Measurements from ENCODE around the gene CSF2.

The CSF2 gene

GRCh38 chr5:132069994-132070393 is 3.6 kb upstream of the CSF2 start:
- no peak for DNase-seq (ENCODE audit: low read depth)

DNA sequence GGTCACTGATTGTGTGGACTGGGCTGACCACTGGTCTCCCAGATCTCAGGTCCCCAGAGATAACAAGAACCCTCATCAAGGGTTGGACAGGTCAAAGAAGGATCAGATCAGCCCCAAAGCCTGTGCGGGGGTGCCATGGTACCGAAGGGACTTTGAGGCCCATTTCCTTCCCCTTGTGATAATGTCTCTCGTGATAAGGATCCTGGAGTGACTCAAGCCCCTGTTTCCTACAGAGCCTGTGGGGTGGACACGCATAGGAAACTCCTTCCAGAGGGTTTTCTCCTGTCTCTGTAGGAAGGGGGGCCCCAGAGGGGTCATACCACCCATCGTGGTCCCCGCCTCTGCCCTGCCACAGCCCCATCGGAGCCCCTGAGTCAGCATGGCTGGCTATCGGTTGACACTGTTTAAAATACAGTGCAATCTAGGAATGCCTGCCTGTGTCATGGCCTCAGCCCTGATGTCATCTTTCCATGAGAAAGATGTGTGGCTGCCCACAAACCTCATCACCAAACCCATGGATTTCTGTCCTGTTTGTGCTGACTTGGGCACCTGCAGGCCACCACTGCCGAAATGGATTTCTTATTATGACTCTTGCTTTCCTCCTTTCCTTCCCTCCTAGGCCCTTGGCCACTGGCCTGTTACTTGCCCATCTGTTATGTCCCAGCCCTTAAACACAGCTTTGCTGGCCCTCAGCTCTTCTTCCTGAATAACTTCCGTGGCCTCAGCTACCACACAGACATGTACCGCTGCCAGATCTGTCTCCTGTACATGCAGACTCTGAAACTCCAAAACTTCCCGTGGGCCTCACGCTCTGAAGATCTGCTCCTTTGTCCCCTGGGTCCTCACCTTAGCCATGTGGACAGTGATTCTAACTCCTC is 2.9 kb upstream of the CSF2 start:
- DNase-seq (ENCODE audit: low read depth): peak; percentile 33

GRCh38 chr5:132071338-132071707 is 2.3 kb upstream of the CSF2 start:
- DNase-seq (ENCODE audit: low read depth): no peak

DNA sequence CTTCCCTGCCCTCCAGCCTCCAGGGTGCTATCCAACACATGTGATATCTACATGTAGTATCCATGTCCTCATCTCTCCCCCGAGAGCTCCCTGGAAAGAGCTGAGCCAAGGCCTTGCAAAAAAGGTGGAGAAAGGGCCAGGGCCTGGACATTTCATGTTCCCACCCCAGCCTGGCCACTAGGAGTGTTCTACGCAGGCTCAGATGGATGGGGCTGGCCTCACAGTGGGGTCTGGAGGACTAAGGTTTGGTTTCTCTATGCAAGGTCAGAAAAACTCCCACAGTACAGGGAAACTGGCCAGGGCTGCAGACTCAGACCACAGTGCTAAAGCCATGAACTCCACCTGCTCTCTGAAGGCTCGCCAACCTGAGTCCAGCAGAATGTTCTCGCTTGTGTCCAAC is 1.5 kb upstream of the CSF2 start:
- no peak for DNase-seq (ENCODE audit: low read depth)

GRCh38 chr5:132072528-132072927 is 1.1 kb upstream of the CSF2 start:
- no peak for DNase-seq (ENCODE audit: low read depth)

DNA sequence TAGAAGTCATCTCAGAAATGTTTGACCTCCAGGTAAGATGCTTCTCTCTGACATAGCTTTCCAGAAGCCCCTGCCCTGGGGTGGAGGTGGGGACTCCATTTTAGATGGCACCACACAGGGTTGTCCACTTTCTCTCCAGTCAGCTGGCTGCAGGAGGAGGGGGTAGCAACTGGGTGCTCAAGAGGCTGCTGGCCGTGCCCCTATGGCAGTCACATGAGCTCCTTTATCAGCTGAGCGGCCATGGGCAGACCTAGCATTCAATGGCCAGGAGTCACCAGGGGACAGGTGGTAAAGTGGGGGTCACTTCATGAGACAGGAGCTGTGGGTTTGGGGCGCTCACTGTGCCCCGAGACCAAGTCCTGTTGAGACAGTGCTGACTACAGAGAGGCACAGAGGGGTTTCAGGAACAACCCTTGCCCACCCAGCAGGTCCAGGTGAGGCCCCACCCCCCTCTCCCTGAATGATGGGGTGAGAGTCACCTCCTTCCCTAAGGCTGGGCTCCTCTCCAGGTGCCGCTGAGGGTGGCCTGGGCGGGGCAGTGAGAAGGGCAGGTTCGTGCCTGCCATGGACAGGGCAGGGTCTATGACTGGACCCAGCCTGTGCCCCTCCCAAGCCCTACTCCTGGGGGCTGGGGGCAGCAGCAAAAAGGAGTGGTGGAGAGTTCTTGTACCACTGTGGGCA is 642 bp downstream of the CSF2 start:
- DNase-seq (ENCODE audit: low read depth): no peak

DNA sequence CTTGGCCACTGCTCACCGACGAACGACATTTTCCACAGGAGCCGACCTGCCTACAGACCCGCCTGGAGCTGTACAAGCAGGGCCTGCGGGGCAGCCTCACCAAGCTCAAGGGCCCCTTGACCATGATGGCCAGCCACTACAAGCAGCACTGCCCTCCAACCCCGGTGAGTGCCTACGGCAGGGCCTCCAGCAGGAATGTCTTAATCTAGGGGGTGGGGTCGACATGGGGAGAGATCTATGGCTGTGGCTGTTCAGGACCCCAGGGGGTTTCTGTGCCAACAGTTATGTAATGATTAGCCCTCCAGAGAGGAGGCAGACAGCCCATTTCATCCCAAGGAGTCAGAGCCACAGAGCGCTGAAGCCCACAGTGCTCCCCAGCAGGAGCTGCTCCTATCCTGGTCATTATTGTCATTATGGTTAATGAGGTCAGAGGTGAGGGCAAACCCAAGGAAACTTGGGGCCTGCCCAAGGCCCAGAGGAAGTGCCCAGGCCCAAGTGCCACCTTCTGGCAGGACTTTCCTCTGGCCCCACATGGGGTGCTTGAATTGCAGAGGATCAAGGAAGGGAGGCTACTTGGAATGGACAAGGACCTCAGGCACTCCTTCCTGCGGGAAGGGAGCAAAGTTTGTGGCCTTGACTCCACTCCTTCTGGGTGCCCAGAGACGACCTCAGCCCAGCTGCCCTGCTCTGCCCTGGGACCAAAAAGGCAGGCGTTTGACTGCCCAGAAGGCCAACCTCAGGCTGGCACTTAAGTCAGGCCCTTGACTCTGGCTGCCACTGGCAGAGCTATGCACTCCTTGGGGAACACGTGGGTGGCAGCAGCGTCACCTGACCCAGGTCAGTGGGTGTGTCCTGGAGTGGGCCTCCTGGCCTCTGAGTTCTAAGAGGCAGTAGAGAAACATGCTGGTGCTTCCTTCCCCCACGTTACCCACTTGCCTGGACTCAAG is 1.5 kb downstream of the CSF2 start:
- DNase-seq (ENCODE audit: low read depth): no peak

- DNase-seq (ENCODE audit: low read depth): no peak
Observed at GRCh38 chr5:132075719-132076077, 2.1 kb downstream of the CSF2 start.

GRCh38 chr5:132076202-132076830 is 2.7 kb downstream of the CSF2 start:
- no peak for DNase-seq (ENCODE audit: low read depth)

- no peak for DNase-seq (ENCODE audit: low read depth)
Observed at GRCh38 chr5:132076983-132077382, 3.4 kb downstream of the CSF2 start.

DNA sequence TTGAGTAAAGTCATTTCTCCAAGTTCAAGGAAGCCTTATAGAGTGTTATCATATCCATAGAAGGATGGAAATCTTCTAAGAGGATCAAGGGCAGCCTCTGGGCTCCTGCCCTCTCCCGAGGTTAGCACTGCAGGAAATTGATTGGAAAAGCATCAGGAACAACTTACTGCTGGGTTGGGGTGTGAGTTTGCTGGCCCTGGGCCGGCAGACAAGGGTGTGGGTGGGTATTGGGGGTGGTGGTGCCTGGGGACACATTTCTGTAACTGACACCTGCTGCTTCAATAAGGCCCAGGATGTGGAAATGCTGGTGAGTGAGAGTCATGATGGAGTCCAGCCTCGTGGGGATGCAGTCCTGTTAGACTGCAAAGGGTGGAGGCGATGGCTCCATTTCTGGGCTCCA is 5.5 kb downstream of the CSF2 start:
- no peak for DNase-seq (ENCODE audit: low read depth)

GRCh38 chr5:132079619-132080018 is 6.0 kb downstream of the CSF2 start:
- no peak for DNase-seq (ENCODE audit: low read depth)

DNA sequence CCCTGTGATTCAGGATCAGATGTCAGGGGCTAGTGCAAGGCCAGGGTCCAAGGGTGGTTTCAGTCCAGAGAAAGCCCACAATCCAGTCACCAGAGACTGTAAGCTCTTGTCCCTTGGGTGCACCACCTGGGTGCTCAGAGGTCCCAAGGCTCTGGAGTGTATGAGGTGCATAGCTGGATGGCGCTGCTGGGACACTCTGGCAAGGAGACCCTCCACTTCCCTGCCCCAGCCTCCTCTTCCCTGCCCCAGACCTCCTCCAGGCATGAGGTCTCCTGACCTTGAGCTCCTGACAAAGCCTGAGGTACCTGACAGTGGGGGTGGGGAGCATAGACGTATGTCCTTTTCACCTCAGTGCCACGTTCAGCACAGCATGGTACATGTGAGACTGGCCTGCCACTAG is 7.0 kb downstream of the CSF2 start:
- DNase-seq (ENCODE audit: low read depth): no peak

- no peak for DNase-seq (ENCODE audit: low read depth)
Observed at GRCh38 chr5:132081458-132081857, 7.9 kb downstream of the CSF2 start.

DNA sequence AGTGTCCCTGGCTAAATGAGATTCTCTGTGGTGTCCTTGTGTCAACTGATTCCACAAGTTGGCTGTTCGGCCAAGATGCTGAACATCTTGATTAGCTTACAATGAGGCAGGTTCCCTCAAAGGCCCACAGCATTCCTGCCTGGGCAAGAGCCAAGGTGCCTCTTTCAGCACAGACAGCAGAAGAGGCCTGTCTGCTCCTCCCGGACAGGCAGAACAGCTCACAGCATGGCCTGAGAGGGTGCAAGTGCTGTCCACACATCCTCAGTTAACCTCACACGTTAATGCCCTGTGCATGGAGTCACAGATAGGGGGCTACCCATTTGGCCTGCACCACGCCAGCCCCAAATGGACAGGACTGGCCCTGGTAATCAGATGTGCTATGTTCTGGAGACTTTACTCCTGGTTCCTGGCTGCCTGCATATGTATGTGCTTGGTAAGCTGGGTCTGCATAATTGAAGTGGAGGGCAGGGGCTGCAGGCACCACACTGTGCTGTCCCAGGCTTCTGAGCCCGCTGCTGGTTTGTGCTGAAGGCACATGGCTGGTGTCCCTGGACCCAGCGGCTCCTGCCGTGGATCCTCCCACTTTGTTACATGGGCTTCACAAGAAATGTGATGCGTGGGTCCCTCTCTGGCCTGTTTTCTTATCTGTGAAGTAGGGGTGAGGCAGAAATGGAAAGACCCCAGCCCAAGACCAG is 8.9 kb downstream of the CSF2 start:
- no peak for DNase-seq (ENCODE audit: low read depth)

DNA sequence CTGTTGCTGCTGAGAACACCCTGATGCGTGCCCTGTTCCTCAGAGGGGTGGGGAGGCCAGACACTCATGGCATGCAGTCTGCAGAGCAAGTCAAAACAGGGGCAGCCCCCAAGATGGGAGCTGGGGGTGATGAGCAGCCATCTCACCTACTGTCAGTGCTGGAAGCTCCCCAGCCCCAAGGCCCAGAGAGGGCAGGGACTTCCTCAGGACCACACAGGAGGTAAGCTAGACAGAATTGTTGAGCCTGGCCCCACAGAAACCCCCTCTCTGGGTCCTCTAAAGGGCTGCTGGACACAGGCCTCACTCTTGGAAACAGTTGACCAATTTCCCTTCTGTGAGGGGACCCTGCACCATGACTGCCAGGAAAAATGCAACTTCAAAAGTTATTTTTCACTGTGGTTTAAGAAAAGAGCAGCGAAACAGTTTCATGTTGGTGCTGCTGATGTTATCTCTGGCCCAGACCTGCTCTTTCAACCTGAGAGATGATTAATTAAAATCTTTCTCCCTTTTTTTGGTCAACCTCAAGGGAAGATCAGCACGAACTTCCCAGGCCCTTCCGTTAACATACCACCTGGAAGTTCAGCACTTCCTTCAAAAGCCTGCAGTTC is 9.6 kb downstream of the CSF2 start:
- no peak for DNase-seq (ENCODE audit: low read depth)

DNA sequence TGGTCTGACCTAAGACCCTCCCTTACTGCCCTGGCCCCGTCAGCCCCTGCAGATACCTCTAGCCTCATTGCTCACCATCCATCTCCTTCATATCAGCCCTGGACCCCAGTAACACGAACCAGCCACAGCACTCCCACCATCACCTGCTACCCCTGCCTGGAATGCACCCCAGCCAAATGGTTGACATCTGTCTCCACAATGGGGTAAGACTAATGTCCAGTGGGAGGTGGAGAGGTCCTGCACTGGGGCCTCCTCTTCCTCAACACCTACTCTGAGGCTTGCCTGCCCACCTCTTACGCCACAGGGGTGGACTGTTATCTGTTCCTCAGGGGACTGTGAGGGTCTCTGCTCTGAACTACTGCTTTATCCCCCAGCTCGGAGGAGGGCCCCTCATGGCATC is 12.1 kb downstream of the CSF2 start:
- DNase-seq (ENCODE audit: low read depth): no peak

DNA sequence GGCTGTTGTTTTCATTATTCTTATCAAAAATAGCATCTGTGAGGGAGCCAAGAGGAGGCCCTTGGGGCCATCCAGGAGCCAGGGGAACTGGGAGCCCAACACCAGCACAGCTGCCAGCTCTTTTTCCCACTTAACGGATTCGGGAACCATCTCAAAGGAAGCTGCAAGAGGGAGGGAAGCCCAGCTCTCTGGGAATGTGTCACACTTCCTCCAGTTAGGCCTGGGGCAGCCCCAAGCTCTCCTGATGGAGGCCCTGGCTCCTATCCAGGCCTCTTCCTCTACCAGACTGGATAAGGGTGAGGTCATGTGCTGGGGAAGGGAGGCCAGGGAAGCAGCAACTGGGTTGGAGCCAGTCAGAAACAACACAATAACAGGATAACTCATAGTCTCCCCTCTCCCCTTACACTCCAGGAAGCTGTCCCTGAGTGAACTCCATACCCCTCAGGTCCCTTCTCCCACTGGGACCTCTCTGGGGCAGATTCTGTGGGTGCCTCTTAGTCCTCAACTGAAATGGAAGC is 12.7 kb downstream of the CSF2 start:
- peak; percentile 86 for DNase-seq (ENCODE audit: low read depth)

DNA sequence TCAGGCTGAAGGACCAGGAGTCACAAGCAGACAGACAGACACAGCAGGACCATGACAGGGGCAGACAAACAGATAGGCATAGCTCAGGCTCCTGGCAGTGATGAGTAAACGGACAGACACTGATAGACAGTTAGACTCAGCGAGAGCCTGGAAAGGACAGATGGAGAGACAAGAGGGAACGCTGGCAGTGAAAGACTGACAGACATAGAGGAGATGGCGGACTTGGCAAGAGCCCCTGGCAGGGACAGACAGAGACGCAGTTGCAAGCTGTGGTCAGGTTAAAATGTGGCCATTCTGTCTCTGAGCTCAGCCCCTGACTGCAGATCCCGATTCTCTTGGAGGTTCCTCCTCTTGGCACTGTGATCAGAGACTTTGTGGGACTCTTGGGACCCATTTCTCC is 13.6 kb downstream of the CSF2 start:
- DNase-seq (ENCODE audit: low read depth): no peak

GRCh38 chr5:132087661-132088060 is 14.1 kb downstream of the CSF2 start:
- DNase-seq (ENCODE audit: low read depth): no peak

DNA sequence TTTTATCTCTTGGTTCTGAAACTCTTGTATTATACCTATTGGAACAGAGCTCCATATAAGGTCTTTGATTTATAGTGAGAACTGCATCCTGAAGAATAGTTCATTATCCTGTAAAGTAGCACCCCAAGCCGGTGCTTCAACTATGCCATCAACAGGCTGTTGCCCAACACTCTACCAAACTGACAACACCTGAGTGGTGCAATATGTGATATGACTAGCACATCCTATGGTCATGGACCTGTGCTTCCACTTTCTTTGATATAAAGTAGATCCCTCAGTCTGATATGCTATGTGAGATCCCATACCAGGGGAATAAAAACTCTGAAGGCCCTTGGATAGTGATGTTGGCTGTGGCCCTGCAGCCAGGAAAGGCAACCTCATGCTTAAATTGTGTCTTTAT is 15.8 kb downstream of the CSF2 start:
- DNase-seq (ENCODE audit: low read depth): no peak

All from amniotic epithelial cell (primary cell).